ENCODE results near the gene ARHGAP28. TPM values are rescaled to one million over a fixed set of nuclear protein-coding genes. Genes with fewer than 3 reads are reported as not detected.

ARHGAP28 gene
- total RNA-seq, 3 donors from 2014 or later: 2.0 to 6.8 (median 2.6) TPM

GRCh38 chr18:6708890-6709289 is 20.6 kb upstream of the ARHGAP28 start:
- no peak for TF ChIP-seq CTCF (IDR thresholded peaks at IDR 0.05)
- no peaks in the 10 kb centered on the region for H3K9me3 ChIP-seq
- intact Hi-C loops (cut with DNase I, micrococcal nuclease): no loop called here
- no peaks in the 10 kb centered on the region for H3K4me1 ChIP-seq (ENCODE audit: low read depth)
- H3K36me3 ChIP-seq (ENCODE audit: low read depth): no peaks in the 10 kb centered on the region
- no peak for DNase-seq
- no peak for ATAC-seq
- no peak overlapping the region for H3K4me3 ChIP-seq

- Histone ChIP-seq H3K4me3 (no peak overlapping the region), H3K36me3 (ENCODE audit: low read depth) (no peaks in the 10 kb centered on the region), H3K9me3 (no peaks in the 10 kb centered on the region), H3K4me1 (ENCODE audit: low read depth) (no peaks in the 10 kb centered on the region)
- no peak for ATAC-seq
- intact Hi-C loops (cut with DNase I, micrococcal nuclease): no loop called here
- DNase-seq: no peak
- TF ChIP-seq CTCF (IDR thresholded peaks at IDR 0.05): no peak
Observed at GRCh38 chr18:6711467-6711866, 18.0 kb upstream of the ARHGAP28 start.

GRCh38 chr18:6712401-6712800 is 17.1 kb upstream of the ARHGAP28 start:
- Histone ChIP-seq H3K4me1 (ENCODE audit: low read depth) (no peaks in the 10 kb centered on the region), H3K4me3 (no peak overlapping the region), H3K36me3 (ENCODE audit: low read depth) (no peaks in the 10 kb centered on the region), H3K9me3 (no peaks in the 10 kb centered on the region)
- no peak for ATAC-seq
- intact Hi-C loops (cut with DNase I, micrococcal nuclease): no loop called here
- no peak for TF ChIP-seq CTCF (IDR thresholded peaks at IDR 0.05)
- no peak for DNase-seq

- Histone ChIP-seq H3K36me3 (ENCODE audit: low read depth) (no peaks in the 10 kb centered on the region), H3K4me1 (ENCODE audit: low read depth) (no peaks in the 10 kb centered on the region), H3K9me3 (no peaks in the 10 kb centered on the region), H3K4me3 (no peak overlapping the region)
- TF ChIP-seq CTCF (IDR thresholded peaks at IDR 0.05): no peak
- DNase-seq: no peak
- intact Hi-C loops (cut with DNase I, micrococcal nuclease): no loop called here
- ATAC-seq: no peak
Observed at GRCh38 chr18:6714010-6714409, 15.5 kb upstream of the ARHGAP28 start.

GRCh38 chr18:6718267-6718666 is 11.2 kb upstream of the ARHGAP28 start:
- Histone ChIP-seq H3K4me3 (no peak overlapping the region), H3K4me1 (ENCODE audit: low read depth) (no peaks in the 10 kb centered on the region), H3K9me3 (no peaks in the 10 kb centered on the region), H3K36me3 (ENCODE audit: low read depth) (no peaks in the 10 kb centered on the region)
- ATAC-seq (no peak), DNase-seq (no peak)
- intact Hi-C loops (cut with DNase I, micrococcal nuclease): no loop called here
- TF ChIP-seq CTCF (IDR thresholded peaks at IDR 0.05): no peak

Data from mucosa of descending colon (tissue), 3 donors.